Heart left ventricle (tissue), 16 donors: ENCODE results near the gene PGF. TPM values are rescaled to one million over a fixed set of nuclear protein-coding genes. Genes with fewer than 3 reads are reported as not detected.

Experiments used
- ATAC-seq, 4 donors: fragments of 200-7000 bp; cut with Tn5 transposase; one replicate each; pipeline ENCODE4 v1.9.1; 2020 to 2022; ENCODE audit warnings: moderate library complexity in 4 of 4, mild to moderate bottlenecking in 3 of 4, moderate number of reproducible peaks in 1 of 4
- DNase-seq, 5 donors: peaks; one replicate each; pipeline ENCODE4 v3.0.0-alpha.2; 2020
- H3K27ac ChIP-seq, 12 donors: fragments of 200-600 bp; sonication (generic) in 4 of 12; one replicate each; pipeline versions ENCODE4 v1.5.0 to v1.8.0; 2016 to 2022; ENCODE audit warnings: mild to moderate bottlenecking in 2 of 12
- H3K27me3 ChIP-seq, 9 donors: fragments of 200-600 bp; sonication (generic) in 2 of 9; one replicate each; pipeline versions ENCODE4 v1.5.1 to v1.8.0; 2016 to 2022; ENCODE audit warnings: mild to moderate bottlenecking in 3 of 9
- H3K36me3 ChIP-seq, 9 donors: fragments of 200-600 bp; sonication (generic) in 2 of 9; one replicate each; pipeline versions ENCODE4 v1.5.0 to v1.8.0; 2018 to 2022; ENCODE audit warnings: mild to moderate bottlenecking in 2 of 9
- H3K4me1 ChIP-seq, 12 donors: fragments of 200-600 bp; sonication (generic) in 4 of 12; one replicate each; pipeline versions ENCODE4 v1.5.0 to v1.8.0; 2016 to 2022; ENCODE audit warnings: mild to moderate bottlenecking in 3 of 12
- H3K4me3 ChIP-seq, 12 donors: fragments of 200-600 bp; sonication (generic) in 4 of 12; one replicate each; pipeline versions ENCODE4 v1.5.0 to v1.8.0; 2017 to 2022; ENCODE audit warnings: mild to moderate bottlenecking in 9 of 12, moderate library complexity in 4 of 12
- H3K9me3 ChIP-seq, 12 donors: fragments of 200-600 bp; sonication (generic) in 4 of 12; one replicate each; pipeline versions ENCODE4 v1.5.0 to v1.8.0; 2016 to 2022; ENCODE audit warnings: mild to moderate bottlenecking in 1 of 12
- POLR2A ChIP-seq, 2 donors: fragments of 450-650 bp; IDR thresholded peaks; one replicate each; pipeline ENCODE4 v1.6.1; 2017; ENCODE audit warnings: antibody characterized with exemption in 2 of 2, mild to moderate bottlenecking in 2 of 2, moderate library complexity in 2 of 2
- WGBS, 4 donors: extraction: QIAGEN DNeasy Blood & Tissue Kit in 2 of 4; methylation state at CpG; one replicate each; pipeline versions ENCODE4 v1.1.5 to v1.1.7; 2013 to 2018; 5-methylcytosine and 5-hydroxymethylcytosine counted together
- intact Hi-C, 10 donors: fragments of 100-400 bp; cut with DNase I; formaldehyde crosslinking; loops; one replicate each; pipeline versions ENCODE4 v1.11.1 to v1.14.2; 2022
- polyA plus RNA-seq, 2 donors: library from polyadenylated mRNA; stranded (reverse); fragments of 200-250 nt; gene quantifications; one replicate each; pipeline ENCODE4 v1.2.3, GENCODE V29; 2013
- total RNA-seq, 9 donors: library from RNA; depleted of rRNA in 2 of 9; stranded (reverse); fragments of >200 nt in 2 of 9; fragmentation: NEBNext Ultra II Directional in 3 of 9; extraction: Animal tissue kit (Norgen Biotek cat#: 25700) in 3 of 9; gene quantifications; one replicate each; pipeline versions ENCODE4 v1.1.0 to v1.2.4, GENCODE V29; 2016 to 2023
- TF ChIP-seq, protein P1 (sequence below), 12 donors: fragments of 200-600 bp; sonication (generic) in 4 of 12; IDR thresholded peaks; one replicate each; pipeline versions ENCODE4 v1.5.0 to v1.8.0; 2018 to 2022; ENCODE audit warnings: antibody characterized with exemption in 12 of 12, mild to moderate bottlenecking in 5 of 12
- donor health status: ischemic (EF 13 %, LVEDD 7.1; RV severe dilation, severe dysfunction).
- donor health status: healthy with polysubstance abuse.
- donor health status: DM: no; HTN: yes; CAD: no.
- donor health status: DM: no; HTN: no; CAD: no.
- donor health status: ischemic (EF 25% LVEDD 6.9; RV normal size, moderate dysfunction).
- donor health status: ischemic (EF 25% LVEDD 5.7; RV mildly dilated, moderate dysfunction).
- donor health status: healthy.
- donor health status: DM: yes; HTN: yes; CAD: no.
- donor health status: ischemic (EF 35%, LVEDD 5.7; RV mildly dilated, moderate dysfunction).
- donor health status: nonischemic (EF 11% LVEDD 7.7; RV severe dilation, severe dysfunction).
- donor health status: DM: yes; HTN: yes; CAD: no.
- donor health status: PGD.
- donor health status: ischemic (EF 29% LVEDD 5.4; RV normal size, mild dysfunction).
- donor health status: nonischemic (EF 23%, LVEDD 6.1; RV moderate dilation, normal function).

Gene PGF
- total and polyA plus RNA-seq, 11 donors = 4.1 to 30.4 (median 5.9) TPM

DNA sequence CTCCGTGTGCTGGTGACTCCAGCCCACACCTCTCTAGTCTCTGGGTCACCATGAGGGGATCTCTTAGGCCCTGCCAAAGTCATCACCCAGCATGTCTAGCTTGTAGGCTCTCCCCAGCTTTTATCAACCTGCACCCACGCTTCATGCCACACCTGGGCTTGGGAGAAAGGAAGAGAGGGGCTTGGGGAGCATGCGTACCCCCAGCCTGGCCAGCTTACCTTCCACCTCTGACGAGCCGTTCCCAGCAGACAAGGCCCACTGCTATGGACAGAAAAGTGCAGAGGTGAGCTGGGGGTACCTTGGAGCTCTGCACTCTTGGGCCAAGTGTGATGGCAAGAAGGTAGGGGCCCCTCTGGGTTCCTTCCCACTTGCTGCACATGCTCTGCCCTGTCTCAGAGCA, 1.7 kb downstream of the PGF start:
- no peak for DNase-seq
- Histone ChIP-seq H3K27ac (peak overlapping the region in 6 of 12 donors; percentile 59 to 87 (median 76)), H3K27me3 (peaks cover 0 to 9% (median 0%) of the 10 kb centered on the region in 9 donors), H3K4me3 (peak overlapping the region in 11 of 12 donors; percentile 51 to 89 (median 72)), H3K4me1 (peaks cover 0 to 69% (median 34%) of the 10 kb centered on the region in 12 donors), H3K9me3 (no peaks in the 10 kb centered on the region), H3K36me3 (peaks cover 0 to 8% (median 3%) of the 10 kb centered on the region in 9 donors)
- 73 to 86% (median 81%) methylated on average over 5 of the region's 5 CpGs for WGBS, 4 donors
- TF ChIP-seq, protein P1, sequence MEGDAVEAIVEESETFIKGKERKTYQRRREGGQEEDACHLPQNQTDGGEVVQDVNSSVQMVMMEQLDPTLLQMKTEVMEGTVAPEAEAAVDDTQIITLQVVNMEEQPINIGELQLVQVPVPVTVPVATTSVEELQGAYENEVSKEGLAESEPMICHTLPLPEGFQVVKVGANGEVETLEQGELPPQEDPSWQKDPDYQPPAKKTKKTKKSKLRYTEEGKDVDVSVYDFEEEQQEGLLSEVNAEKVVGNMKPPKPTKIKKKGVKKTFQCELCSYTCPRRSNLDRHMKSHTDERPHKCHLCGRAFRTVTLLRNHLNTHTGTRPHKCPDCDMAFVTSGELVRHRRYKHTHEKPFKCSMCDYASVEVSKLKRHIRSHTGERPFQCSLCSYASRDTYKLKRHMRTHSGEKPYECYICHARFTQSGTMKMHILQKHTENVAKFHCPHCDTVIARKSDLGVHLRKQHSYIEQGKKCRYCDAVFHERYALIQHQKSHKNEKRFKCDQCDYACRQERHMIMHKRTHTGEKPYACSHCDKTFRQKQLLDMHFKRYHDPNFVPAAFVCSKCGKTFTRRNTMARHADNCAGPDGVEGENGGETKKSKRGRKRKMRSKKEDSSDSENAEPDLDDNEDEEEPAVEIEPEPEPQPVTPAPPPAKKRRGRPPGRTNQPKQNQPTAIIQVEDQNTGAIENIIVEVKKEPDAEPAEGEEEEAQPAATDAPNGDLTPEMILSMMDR (IDR thresholded peaks at IDR 0.05) = no peak
- TF ChIP-seq POLR2A (IDR thresholded peaks at IDR 0.05) = no peak
- no peak for ATAC-seq
- intact Hi-C loops = loop anchor here in 1 of 10 donors (5.0 kb wide), 1 partner anchor 49 kb away; the partner anchor contains the start of gene EIF2B2

DNA sequence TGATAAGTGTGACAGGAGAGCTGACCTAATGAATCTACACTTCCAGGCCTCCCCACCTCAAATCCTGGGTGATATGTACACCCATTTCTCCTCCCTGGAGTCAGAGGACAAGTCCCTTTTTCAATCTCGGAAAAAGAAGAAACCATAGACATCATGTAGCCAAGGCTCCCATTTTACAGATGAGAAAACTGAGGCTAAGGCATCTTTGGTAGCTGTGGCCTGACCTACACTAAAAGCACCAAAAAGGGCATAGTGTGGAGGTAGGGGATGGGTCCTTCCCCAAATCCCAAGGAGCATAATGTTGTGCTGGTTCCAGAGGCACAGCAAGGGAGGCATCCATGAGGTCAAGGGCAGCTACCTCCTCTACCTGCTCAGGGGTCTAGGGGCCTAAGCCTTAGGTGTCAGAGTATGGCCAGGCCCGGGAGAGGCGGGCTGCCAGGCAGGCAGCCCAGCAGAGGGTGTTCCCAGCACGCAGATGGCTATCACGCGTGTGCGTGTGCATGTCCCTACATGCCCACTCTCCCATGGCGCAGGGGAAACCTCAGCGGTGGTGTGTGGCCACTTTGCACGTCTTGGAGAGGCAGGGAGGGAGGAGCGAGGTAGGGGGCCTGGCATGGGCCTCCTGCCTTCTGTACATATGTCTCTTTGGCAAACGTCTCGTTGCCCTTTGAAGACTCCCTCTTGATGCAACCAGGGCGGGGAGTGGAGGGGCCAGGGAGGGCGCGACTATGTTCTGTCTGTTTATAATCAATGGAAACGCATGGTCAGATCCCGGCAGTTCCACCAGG, 2.5 kb downstream of the PGF start:
- Histone ChIP-seq H3K4me3 (peak overlapping the region in 9 of 12 donors; percentile 59 to 89 (median 73)), H3K27me3 (peaks cover 0 to 9% (median 0%) of the 10 kb centered on the region in 9 donors), H3K36me3 (peaks cover 0 to 15% (median 5%) of the 10 kb centered on the region in 9 donors), H3K27ac (peak overlapping the region in 3 of 12 donors; percentile 63 to 87 (median 74)), H3K4me1 (peaks cover 0 to 69% (median 34%) of the 10 kb centered on the region in 12 donors), H3K9me3 (no peaks in the 10 kb centered on the region)
- no peak for DNase-seq
- no peak for TF ChIP-seq POLR2A (IDR thresholded peaks at IDR 0.05)
- TF ChIP-seq, protein P1 (IDR thresholded peaks at IDR 0.05) = no peak
- 80 to 92% (median 85%) methylated on average over 11 to 18 of the region's 18 CpGs for WGBS, 4 donors
- ATAC-seq = no peak
- intact Hi-C loops = loop anchor here in 1 of 10 donors (5.0 kb wide), 1 partner anchor 49 kb away; the partner anchor contains the start of gene EIF2B2

DNA sequence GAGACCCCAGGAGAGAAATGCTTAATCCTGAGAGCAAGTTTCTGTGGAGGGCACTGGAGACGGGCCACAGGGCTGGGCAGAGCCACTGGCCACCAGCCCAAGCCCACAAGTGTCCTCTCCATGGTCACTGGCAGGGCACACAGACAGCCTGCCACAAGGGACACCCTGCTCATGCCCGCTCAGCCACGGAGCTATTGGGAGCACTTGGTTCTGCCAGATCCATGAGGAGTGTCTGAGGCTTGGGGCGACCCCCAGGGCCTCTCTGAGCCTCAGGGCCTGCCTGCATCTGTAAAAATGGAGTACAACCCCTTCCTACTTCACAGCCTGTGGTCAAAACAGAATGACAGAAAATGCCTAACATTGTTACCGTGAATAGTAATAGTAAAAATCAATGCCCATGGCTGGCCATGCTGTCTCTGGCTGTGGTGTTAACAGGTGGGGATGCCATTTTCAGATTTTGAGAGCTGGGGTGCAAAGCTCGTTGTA, 3.2 kb downstream of the PGF start:
- Histone ChIP-seq H3K4me1 (peaks cover 0 to 69% (median 35%) of the 10 kb centered on the region in 12 donors), H3K4me3 (peak overlapping the region in 7 of 12 donors; percentile 15 to 78 (median 30)), H3K27me3 (peaks cover 0 to 9% (median 0%) of the 10 kb centered on the region in 9 donors), H3K9me3 (no peaks in the 10 kb centered on the region), H3K27ac (peak overlapping the region in 7 of 12 donors; percentile 22 to 69 (median 37)), H3K36me3 (peaks cover 0 to 21% (median 11%) of the 10 kb centered on the region in 9 donors)
- intact Hi-C loops = loop anchor here in 1 of 10 donors (5.0 kb wide), 1 partner anchor 50 kb away; the partner anchor contains the start of gene EIF2B2
- WGBS, 4 donors = 77 to 92% (median 81%) methylated on average over 2 to 6 of the region's 6 CpGs
- no peak for ATAC-seq
- TF ChIP-seq, protein P1 (IDR thresholded peaks at IDR 0.05) = no peak
- TF ChIP-seq POLR2A (IDR thresholded peaks at IDR 0.05) = no peak
- no peak for DNase-seq
